GM18520 (cell line): Measurements from ENCODE around the gene P2RY10.
"Not testable (repeated sequence)": the region's sequence is repeated elsewhere in the genome, so short reads cannot be mapped to it uniquely, and the experiment has no call there.

Experiments used
- ATAC-seq: cut with Tn5 transposase; IDR thresholded peaks from one replicate; pipeline ENCODE4 v1.9.1; 2021; ENCODE audit not compliant: unreplicated experiment

The P2RY10 gene, protein sequence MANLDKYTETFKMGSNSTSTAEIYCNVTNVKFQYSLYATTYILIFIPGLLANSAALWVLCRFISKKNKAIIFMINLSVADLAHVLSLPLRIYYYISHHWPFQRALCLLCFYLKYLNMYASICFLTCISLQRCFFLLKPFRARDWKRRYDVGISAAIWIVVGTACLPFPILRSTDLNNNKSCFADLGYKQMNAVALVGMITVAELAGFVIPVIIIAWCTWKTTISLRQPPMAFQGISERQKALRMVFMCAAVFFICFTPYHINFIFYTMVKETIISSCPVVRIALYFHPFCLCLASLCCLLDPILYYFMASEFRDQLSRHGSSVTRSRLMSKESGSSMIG

DNA sequence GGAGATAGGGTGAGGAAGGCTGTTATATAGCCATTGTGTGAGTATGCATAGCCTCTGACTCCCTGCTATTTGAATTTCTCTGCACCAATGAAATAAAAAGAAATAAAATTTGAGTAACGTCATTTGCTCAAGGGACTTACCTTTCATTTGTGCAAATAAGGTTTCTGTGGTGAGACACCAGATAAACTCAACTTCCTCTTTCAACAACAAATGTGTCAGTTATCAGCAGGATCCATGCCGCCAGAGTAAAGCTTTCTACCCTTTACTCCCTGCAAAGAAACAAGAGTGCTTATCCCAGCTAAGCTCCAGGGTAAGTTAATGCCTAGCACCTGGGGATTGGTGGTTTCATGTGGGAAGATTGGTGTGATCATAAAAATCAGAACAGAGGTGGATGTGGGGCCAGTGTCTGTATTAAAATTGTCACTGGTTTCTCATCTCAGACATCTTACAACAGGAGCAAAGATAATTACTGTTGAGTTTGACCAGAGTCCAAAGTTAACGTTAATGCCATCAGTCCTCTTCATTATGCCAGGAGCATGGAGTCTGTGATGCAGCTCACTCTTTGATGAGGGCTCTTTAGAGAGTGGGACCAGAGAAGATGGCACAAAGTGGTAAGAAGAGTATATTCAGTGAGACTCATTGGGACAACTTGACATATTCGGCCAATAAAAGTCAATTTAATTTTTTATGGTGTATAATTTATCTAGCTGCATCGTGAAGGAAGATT lies at the start of gene P2RY10:
Gene P2RY10, plus strand, starts transcription at position 206 of the 727 bp plus-strand sequence. CDS start 15,130 bp downstream, outside the sequence.
- peak; percentile 64 for ATAC-seq

DNA sequence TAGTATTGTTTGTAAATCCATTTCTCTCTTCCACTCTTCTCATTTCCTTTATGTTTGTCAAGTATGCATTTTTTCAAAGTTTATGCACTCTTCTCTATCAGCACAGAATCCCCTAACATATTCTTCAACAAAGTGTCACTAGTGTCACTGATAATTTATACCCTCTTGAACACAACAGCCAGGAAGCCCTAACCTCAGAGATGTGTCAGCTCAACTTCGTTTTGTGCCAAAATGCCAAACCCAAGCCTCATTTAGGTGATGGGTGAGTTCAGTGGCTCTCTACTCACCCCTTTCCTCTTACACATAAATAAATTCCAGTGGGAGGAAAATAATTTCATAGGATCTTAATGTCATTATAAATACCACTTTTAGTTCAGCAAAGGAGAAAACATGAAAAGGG lies 22.4 kb upstream of the P2RY10 start:
- ATAC-seq = peak; percentile 9

DNA sequence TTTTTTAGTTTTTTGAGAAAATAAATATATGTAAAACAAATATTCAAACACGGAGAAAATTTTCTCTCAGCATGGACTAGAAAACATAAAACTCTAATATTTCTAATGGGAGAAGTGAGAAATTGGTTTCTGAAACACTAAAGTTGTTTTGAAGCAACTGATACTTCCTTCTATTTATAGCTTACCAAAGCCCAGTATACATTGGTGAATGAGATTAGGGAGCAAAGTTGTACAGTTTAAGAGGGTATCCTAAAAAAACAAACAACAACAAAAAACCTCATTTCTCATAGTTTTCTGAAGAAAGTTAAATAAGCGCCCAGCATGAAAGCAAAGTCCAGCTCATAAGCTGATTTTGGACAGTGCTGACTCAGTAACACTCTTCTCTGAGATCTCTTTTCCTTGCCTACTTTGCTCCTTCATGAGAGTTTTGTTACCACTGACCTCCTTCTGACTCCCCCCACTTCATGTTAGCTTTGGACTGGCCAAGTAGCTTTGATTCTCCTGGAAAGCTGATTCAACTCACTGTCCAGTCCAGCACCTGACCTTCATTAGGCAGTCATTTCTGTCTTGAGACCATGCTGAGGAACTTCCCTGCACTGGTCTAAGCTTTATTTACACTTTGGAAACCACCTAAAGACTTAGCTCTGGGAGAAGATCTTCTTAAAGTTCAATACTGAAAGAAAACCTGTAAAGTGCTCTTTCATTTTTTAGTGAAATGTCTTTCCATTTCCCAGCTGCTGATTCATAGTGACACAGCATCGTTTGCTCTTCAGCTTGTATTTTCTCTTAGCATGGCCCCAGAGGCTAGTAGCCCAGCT lies 21.8 kb upstream of the P2RY10 start:
- ATAC-seq = peak; percentile 93

DNA sequence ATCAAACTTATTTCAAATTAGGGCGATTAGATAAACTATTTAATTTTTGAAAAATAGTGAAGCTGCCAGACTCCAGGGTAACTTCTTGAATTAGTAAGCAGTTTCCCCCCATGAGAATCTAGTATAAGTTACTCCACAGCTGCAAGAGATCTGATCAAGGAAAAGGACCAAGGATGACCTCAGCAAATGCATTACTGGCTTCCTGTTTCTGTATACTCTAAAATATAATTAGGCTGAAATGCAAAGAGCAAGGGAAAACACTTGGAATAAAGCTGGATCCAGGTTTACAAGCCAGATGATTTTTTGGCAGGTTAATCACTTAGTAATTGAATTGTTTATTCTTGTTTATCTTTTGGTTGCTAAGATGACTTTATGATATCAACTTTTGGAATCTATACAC lies 13.4 kb upstream of the P2RY10 start:
- ATAC-seq = no peak

DNA sequence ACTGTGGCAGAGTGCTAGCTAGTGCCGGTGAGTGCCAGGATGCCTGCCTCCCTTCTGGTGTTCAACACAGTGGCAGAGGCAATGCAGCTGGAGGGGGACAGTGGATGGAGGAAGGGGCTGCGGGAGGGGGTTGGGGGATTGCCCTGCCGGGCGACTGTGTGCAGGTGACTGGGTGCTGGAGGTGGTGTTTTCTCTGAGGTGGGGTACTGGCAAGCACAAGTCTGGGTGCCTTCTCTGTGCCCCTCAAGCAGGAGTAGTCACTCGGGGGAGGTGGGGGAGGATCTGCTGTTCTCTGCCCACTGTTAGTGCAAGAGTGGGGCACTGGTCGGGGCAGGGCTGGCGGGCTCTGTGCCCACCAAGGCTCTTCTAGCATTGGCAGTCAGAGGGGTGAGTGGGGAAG lies 10.3 kb upstream of the P2RY10 start:
- ATAC-seq = no peak

DNA sequence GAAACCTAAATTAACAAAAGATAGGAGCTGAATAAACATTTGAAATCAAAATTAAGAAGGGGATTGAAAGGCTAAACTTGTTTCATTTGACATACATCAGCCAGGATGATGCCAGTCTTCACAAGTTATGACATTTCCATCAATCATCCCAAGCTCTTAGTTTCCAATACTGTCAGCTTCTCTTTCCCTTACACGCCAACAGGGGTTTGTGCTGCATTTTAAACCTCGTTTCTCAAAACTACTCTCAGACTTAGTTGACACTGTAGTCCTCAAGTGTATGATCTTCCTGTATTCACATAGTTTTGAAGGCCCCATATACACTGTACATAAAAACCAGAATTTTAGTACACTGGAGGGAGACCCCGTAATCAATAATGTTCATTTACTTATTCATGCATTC lies 840 bp upstream of the P2RY10 start:
- no peak for ATAC-seq

DNA sequence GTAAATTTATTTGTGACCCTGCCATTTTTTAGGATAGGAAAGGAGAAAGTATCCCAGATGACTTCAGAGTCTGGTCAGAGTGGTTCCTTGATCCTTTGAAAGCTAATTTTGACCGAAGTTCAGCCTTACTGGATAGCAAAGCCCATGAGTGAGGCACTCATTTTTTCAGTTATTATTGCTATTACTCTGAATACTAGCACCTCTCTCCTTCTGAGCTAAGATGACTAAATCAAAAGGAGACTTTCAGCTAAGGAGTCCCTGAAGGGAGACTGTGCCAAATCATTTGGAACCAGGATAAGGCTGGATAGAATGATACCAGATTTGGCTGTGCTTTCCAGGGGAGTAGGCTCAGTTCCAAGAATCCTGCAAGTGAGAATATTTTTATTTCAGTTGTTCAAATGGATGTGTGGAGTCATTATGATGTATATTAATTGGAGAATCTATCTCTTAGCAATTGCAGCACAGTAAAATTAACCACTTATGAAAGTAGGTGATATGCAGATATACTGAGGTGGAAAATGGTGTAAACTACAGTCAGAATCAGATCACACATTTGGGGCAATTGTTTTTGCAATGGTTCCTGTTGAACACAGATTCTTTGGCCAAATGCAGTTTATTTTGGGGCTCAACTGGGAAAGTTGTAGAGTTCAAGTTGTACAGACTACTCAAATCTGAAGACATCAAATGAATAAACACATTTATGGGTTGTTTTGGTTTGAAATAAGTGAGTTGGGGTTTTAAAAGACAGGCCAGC lies 1.2 kb downstream of the P2RY10 start:
- ATAC-seq = no peak

DNA sequence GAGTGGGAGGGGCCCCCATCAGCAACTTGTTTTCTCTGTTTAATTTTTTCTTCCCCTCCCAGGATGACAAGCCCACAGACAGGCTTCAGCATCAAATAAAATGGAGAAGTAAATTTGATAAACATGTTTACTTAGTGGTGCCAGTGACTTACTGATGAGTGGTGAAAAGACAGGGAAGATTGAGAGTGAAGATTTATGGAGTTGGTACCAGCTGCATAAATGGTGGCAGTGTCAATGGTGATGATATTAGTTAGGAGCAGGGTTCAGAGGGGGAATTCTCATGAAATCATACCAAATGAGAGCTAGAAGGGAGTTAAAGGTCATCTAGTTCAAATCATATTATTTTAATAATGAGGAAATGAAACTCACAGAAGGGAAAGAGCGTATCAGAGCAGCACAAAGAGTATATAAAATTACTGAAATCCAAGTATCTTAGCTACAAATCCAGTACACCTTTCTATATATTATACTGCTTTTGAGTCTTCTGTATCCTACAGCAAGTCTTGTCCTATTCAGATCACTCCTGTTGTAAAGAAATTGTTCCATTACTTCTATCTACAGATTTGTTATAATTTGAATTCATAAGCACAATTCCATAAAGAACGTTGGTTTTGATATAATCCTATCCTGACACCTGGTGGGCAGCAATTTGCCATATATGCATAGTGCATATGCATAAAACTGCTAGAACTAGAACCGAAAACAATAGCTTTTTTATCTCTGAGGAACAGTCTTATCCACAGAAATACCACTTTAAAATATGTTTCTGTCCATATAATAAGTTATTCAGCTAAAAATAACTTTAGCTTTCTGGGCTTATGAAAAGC lies 5.0 kb downstream of the P2RY10 start:
- ATAC-seq = no peak

DNA sequence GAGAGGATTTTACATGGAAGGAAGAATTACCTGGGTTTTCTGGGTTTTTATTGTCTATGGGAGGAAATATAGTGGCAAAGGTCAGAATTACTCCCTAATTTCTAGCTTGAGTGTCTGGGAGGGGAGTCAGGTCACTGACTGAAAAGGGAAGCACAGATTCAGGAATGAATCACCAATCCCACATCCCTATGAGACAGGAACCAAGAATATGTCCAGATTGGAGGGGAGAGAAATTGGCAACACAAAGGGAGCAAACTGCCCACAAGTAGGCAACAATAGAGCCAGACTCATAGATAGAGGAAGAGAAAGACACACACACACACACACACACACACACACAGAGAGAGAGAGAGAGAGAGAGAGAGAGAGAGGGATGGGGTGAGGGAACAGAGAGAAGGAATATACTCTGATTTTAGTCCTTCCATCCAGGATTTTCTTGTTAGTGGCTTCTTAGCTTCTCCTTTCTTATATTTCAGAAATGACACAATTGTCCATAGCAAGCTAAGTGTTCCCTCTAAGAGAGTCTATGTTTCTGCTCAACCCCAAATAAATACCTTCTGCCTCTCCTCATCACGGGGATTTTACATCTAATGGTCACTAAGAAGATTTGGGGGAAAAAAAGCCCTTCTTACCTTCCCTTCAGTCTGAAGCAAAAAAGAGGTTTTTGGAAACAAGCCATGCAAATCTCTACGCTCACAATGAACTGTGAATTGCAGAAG lies 12.0 kb downstream of the P2RY10 start:
- no peak for ATAC-seq

DNA sequence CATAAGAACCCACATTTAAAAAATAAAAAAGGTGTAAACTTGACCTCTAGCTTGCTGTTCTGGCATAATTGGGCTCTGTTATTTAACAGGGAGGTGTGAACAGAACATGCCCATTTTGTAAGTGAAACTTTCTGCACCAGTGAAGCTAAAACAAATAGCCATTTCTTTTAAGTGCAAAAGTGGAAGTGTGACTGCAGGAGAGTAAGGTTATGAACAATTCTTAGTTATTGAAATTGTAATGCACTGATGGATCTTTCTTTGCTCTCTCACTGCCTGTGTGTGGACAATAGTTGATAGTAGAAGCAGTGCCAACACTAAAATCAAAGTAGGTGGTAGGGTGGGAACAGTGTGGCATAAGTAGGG lies 12.6 kb downstream of the P2RY10 start:
- ATAC-seq = peak; percentile 76

DNA sequence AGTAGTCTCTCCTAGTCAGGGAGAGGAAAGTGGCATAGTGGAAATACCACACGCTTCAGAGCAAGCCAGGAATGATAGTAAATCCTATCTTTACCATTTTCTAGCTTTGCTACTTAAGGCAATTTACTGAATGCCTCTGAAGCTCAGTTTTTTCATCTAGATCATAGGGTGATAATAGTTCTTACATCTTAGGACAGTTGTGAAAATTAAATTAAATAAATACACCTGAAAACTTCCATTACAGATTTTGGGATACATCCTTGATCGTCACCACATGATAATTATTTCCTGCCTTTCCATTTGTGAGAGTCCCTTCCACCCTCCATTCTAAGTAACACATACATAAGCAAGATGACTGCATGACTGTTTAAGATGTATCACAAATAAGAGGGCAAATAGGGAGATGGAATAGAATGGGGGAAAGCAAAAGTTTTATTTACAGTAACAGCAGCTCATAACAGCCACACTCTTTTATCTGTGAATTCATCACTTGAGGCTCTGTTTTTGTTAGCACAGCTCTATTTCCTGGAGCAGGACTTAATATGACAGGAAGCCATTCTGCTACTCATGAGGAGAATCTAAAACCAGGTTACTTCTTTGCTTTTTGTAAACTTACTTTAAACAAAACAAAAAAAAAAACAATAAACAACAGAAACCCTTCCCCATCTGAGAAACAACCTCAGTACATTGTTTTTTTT lies 13.4 kb downstream of the P2RY10 start:
- ATAC-seq = no peak

DNA sequence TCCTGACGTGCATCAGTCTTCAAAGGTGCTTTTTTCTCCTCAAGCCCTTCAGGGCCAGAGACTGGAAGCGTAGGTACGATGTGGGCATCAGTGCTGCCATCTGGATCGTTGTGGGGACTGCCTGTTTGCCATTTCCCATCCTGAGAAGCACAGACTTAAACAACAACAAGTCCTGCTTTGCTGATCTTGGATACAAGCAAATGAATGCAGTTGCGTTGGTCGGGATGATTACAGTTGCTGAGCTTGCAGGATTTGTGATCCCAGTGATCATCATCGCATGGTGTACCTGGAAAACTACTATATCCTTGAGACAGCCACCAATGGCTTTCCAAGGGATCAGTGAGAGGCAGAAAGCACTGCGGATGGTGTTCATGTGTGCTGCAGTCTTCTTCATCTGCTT lies 15.7 kb downstream of the P2RY10 start:
- no peak for ATAC-seq

DNA sequence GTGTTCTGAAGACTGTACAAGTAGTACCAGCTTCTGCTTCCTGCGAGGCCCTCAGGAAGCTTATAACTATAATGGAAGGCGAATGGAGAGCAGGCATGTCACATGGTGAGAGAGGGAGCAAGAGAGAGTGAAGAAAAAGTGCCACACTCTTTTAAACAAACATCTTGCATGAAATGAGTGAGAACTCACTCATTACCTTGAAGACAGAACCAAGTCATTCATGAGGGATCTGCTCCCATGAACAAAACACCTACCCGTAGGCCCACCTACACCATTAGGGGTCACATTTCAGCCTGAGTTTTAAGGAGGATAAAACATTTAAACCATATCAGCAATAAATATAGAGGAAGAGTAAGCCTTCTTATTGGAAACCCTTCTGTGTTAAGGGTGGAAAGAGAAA lies 19.4 kb downstream of the P2RY10 start:
- ATAC-seq = no peak

DNA sequence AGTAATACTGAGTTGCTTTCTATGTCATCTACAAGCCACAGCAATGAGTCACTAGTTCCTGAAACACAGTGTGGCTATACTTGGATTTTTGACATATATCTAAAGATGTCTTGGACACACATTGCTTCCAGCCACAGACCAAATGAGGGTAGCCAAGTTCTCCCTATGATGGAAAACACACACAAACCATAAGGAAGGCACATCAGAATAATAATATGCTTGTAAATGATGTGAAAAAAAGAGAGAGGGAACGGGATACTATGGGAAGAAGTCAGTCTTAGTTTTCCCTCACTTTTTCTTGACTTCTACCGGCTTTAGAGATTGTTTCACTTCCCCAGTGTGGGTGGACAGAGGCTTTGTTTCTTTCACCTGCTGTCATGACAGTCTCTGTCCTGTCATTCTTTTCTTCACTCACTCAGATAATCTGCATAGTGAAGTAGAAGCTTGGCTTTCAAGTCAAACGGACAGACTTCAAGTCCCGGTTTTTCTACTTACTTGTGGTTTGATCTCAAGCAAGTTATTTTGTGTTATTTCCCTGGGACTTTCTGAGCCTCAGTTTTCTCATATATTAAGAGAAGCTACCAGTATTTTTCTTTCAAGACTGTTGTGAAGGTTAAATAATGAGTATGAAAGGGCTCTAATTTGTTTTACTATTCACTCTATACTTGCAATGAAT lies 34.7 kb downstream of the P2RY10 start:
- peak; percentile 98 for ATAC-seq

DNA sequence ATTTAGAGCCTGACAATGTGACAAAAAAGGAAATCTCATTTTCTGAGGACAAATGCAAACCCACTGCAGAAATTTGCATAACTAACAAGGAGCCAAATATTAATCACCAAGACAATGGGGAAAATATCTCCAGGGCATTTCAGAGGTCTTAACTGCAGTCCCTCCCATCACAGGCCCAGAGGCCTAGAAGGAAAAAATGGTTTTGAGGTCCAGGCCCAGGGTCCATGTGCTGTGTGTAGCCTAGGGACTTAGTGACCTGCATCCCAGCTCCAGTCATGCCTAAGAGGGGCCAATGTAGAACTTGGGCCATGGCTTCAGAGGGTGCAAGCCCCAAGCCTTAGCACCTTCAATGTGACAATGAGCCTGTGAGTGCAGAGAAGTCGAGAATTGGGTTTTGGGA lies 44.2 kb downstream of the P2RY10 start:
- ATAC-seq = no peak

DNA sequence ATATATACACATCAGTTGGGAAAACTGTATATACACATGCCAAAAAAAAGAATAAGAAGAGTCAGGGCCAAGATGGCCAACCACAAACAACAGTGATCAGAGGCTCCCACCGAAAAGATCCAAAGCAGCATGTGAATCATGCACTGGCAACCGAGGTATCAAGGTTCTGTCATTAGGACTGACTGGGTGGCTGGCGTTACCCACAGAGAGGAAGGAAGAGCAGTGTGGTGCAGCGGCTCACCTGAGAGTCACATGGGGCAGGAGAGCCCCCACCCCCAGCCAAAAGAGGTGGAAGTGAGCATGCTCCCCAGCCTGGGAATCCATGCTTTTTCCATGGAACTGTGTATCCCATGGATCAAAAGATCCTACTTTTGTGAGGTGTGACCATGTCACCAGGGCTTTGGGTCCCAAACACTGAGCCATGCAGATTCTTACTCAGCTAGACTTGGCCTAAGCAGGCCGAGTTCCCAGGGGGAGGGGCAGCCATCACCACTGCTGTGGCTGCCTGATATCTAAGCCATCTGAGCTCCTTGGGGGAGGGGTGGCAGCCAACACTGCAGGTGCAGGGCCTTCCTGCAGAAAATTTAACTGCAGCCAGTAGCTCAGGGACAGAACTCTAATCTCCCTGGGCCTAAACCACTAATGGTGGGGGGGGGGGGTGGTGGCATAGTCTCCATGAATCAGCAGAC lies 52.8 kb downstream of the P2RY10 start:
- ATAC-seq = no peak

DNA sequence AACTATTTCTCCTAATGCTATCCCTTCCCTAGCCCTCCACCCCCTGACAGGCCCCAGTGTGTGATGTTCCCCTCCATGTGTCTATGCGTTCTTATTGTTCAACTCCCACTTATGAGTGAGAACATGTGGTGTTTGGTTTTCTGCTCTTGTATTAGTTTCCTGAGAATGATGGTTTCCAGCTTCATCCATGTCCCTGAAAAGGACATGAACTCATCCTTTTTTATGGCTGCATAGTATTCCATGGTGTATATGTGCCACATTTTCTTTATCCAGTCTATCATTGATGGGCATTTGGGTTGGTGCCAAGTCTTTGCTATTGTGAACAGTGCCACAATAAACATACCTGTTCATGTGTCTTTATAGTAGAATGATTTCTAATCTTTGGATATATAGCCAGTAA lies 62.3 kb downstream of the P2RY10 start:
- not testable (repeated sequence) for ATAC-seq
